ENCODE measurements around the gene ATAD3B. TPM values are rescaled to one million over a fixed set of nuclear protein-coding genes. Genes with fewer than 3 reads are reported as not detected.
"Not testable (repeated sequence)": the region's sequence is repeated elsewhere in the genome, so short reads cannot be mapped to it uniquely, and the experiment has no call there.

Gene ATAD3B
- total and polyA plus RNA-seq, 2 donors from 2014 or later, result 13.3 to 28.8 TPM

- intact Hi-C loops (cut with DNase I), result no loop called here
- FAIRE-seq, result no peak
- no peak for TF ChIP-seq CTCF (IDR thresholded peaks at IDR 0.05; ENCODE audit: borderline replicate concordance, extremely low read depth, insufficient read depth)
Observed at GRCh38 chr1:1455366-1455884, 16.1 kb upstream of the ATAD3B start.

GRCh38 chr1:1455934-1456333 lies 15.6 kb upstream of the ATAD3B start:
- H3K9ac ChIP-seq (ENCODE audit: low read length in 3 of 3); H3K4me1 ChIP-seq (ENCODE audit: control insufficient read depth in 2 of 3, insufficient read depth in 2 of 3, low read depth in 1 of 3, low read length in 3 of 3); H3K9me3 ChIP-seq (ENCODE audit: control insufficient read depth in 2 of 3, insufficient read depth in 1 of 3, low read length in 3 of 3); FAIRE-seq; H3K36me3 ChIP-seq (ENCODE audit: control insufficient read depth in 2 of 3, insufficient read depth in 3 of 3, low read length in 3 of 3); intact Hi-C loops (cut with DNase I); H3K27ac ChIP-seq (ENCODE audit: low read depth in 2 of 2, low read length in 2 of 2); H3K4me3 ChIP-seq (ENCODE audit: low read length in 3 of 3); DNase-seq; H3K27me3 ChIP-seq (ENCODE audit: control insufficient read depth, insufficient read depth, low read length): not testable (repeated sequence)

More at GRCh38 chr1:1455366-1455884, 16.1 kb upstream of the ATAD3B start:
- Histone ChIP-seq H3K4me3 (ENCODE audit: low read length in 3 of 3) (no peak overlapping the region), H3K27ac (ENCODE audit: low read depth in 2 of 2, low read length in 2 of 2) (no peak overlapping the region), H3K36me3 (ENCODE audit: control insufficient read depth in 2 of 3, insufficient read depth in 3 of 3, low read length in 3 of 3) (no peaks in the 10 kb centered on the region), H3K9ac (ENCODE audit: low read length in 3 of 3) (no peak overlapping the region), H3K9me3 (ENCODE audit: control insufficient read depth in 2 of 3, insufficient read depth in 1 of 3, low read length in 3 of 3) (no peaks in the 10 kb centered on the region), H3K4me1 (ENCODE audit: control insufficient read depth in 2 of 3, insufficient read depth in 2 of 3, low read depth in 1 of 3, low read length in 3 of 3) (no peaks in the 10 kb centered on the region), H3K27me3 (ENCODE audit: control insufficient read depth, insufficient read depth, low read length) (no peaks in the 10 kb centered on the region)
- DNase-seq, result no peak

- H3K9me3 ChIP-seq (ENCODE audit: control insufficient read depth in 2 of 3, insufficient read depth in 1 of 3, low read length in 3 of 3); FAIRE-seq; H3K27ac ChIP-seq (ENCODE audit: low read depth in 2 of 2, low read length in 2 of 2): not testable (repeated sequence)
Observed at GRCh38 chr1:1456683-1457255, 14.8 kb upstream of the ATAD3B start.

GRCh38 chr1:1459156-1459555 lies 12.4 kb upstream of the ATAD3B start:
- H3K27ac ChIP-seq (ENCODE audit: low read depth in 2 of 2, low read length in 2 of 2); FAIRE-seq; H3K36me3 ChIP-seq (ENCODE audit: control insufficient read depth in 2 of 3, insufficient read depth in 3 of 3, low read length in 3 of 3); H3K27me3 ChIP-seq (ENCODE audit: control insufficient read depth, insufficient read depth, low read length); H3K9ac ChIP-seq (ENCODE audit: low read length in 3 of 3); intact Hi-C loops (cut with DNase I); H3K9me3 ChIP-seq (ENCODE audit: control insufficient read depth in 2 of 3, insufficient read depth in 1 of 3, low read length in 3 of 3); H3K4me3 ChIP-seq (ENCODE audit: low read length in 3 of 3); H3K4me1 ChIP-seq (ENCODE audit: control insufficient read depth in 2 of 3, insufficient read depth in 2 of 3, low read depth in 1 of 3, low read length in 3 of 3); DNase-seq: not testable (repeated sequence)

More at GRCh38 chr1:1456683-1457255, 14.8 kb upstream of the ATAD3B start:
- H3K36me3 ChIP-seq (ENCODE audit: control insufficient read depth in 2 of 3, insufficient read depth in 3 of 3, low read length in 3 of 3); H3K4me1 ChIP-seq (ENCODE audit: control insufficient read depth in 2 of 3, insufficient read depth in 2 of 3, low read depth in 1 of 3, low read length in 3 of 3); DNase-seq; intact Hi-C loops (cut with DNase I); H3K9ac ChIP-seq (ENCODE audit: low read length in 3 of 3); H3K27me3 ChIP-seq (ENCODE audit: control insufficient read depth, insufficient read depth, low read length); H3K4me3 ChIP-seq (ENCODE audit: low read length in 3 of 3): not testable (repeated sequence)

GRCh38 chr1:1459711-1460110 lies 11.9 kb upstream of the ATAD3B start:
- H3K27me3 ChIP-seq (ENCODE audit: control insufficient read depth, insufficient read depth, low read length); H3K36me3 ChIP-seq (ENCODE audit: control insufficient read depth in 2 of 3, insufficient read depth in 3 of 3, low read length in 3 of 3); H3K9me3 ChIP-seq (ENCODE audit: control insufficient read depth in 2 of 3, insufficient read depth in 1 of 3, low read length in 3 of 3); DNase-seq; H3K4me1 ChIP-seq (ENCODE audit: control insufficient read depth in 2 of 3, insufficient read depth in 2 of 3, low read depth in 1 of 3, low read length in 3 of 3); FAIRE-seq; intact Hi-C loops (cut with DNase I); H3K27ac ChIP-seq (ENCODE audit: low read depth in 2 of 2, low read length in 2 of 2); H3K4me3 ChIP-seq (ENCODE audit: low read length in 3 of 3); H3K9ac ChIP-seq (ENCODE audit: low read length in 3 of 3): not testable (repeated sequence)
